ENCODE measurements around the gene PCDH7.

DNA sequence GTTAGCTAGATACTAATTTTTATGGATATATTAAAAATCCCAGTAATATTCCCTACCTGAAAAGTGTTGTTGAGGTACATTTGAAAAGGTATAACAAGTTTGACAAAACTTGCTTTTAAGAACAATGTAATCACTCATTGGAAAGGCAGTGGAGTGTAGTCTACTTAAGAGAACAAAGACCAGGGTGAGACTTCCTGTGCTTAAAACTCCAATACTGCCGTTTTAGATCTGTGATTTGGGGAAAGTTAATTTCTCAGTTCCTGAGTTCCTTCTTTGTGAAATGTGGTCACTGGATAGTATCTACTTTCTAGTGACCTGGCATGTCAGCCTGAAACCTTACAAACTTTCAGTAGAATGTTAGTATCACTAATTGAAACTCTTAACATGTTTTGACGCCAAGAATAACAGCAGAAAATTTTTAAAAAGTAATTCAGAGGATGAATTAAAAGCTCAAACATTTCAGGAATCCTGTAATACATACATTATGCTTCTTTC is 56.8 kb downstream of the PCDH7 start:
- TF ChIP-seq, protein P1, sequence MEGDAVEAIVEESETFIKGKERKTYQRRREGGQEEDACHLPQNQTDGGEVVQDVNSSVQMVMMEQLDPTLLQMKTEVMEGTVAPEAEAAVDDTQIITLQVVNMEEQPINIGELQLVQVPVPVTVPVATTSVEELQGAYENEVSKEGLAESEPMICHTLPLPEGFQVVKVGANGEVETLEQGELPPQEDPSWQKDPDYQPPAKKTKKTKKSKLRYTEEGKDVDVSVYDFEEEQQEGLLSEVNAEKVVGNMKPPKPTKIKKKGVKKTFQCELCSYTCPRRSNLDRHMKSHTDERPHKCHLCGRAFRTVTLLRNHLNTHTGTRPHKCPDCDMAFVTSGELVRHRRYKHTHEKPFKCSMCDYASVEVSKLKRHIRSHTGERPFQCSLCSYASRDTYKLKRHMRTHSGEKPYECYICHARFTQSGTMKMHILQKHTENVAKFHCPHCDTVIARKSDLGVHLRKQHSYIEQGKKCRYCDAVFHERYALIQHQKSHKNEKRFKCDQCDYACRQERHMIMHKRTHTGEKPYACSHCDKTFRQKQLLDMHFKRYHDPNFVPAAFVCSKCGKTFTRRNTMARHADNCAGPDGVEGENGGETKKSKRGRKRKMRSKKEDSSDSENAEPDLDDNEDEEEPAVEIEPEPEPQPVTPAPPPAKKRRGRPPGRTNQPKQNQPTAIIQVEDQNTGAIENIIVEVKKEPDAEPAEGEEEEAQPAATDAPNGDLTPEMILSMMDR (IDR thresholded peaks at IDR 0.05), result no peak
- TF ChIP-seq GABPA (IDR thresholded peaks at IDR 0.05; ENCODE audit: low read depth), result no peak

Measured in SK-N-SH (cell line).